GM23338 (cell line): ENCODE results near the gene RAI14. TPM values are rescaled to one million over a fixed set of nuclear protein-coding genes. Genes with fewer than 3 reads are reported as not detected.
A peak's percentile ranks its signal among the peaks of the same experiment; 100 is the strongest.

ENCODE experiments used
- ATAC-seq: fragments of 200-7000 bp; cut with Tn5 transposase; 3 replicates; pipeline ENCODE4 v1.9.1; 2020
- DNase-seq: peaks from one replicate; pipeline ENCODE4 v3.0.0-alpha.2; 2015; ENCODE audit warnings: low spot score
- H2AFZ ChIP-seq: fragments of 200-600 bp; sonication (generic); 2 replicates; pipeline ENCODE4 v1.8.0; 2016; ENCODE audit warnings: antibody characterized with exemption, mild to moderate bottlenecking, moderate library complexity
- H3F3A ChIP-seq: fragments of 200-600 bp; sonication (generic); replicated peaks from 2 replicates; pipeline ENCODE4 v1.8.0; 2017; ENCODE audit warnings: antibody characterized with exemption, mixed run types, low read depth
- H3K27ac ChIP-seq: fragments of 200-600 bp; sonication (generic); 2 replicates; pipeline ENCODE4 v1.6.1; 2016; ENCODE audit warnings: low read depth
- H3K27me3 ChIP-seq: fragments of 200-600 bp; sonication (generic); 2 replicates; pipeline ENCODE4 v1.8.0; 2016; ENCODE audit warnings: mild to moderate bottlenecking, mixed run types, moderate library complexity; ENCODE audit not compliant: insufficient read depth
- H3K36me3 ChIP-seq: fragments of 200-600 bp; sonication (generic); 2 replicates; pipeline ENCODE4 v1.8.0; 2016; ENCODE audit warnings: mild to moderate bottlenecking; ENCODE audit not compliant: insufficient read depth
- H3K4me1 ChIP-seq: fragments of 200-600 bp; sonication (generic); 2 replicates; pipeline ENCODE4 v1.8.0; 2016; ENCODE audit warnings: mild to moderate bottlenecking, moderate library complexity; ENCODE audit not compliant: insufficient read depth
- H3K4me2 ChIP-seq: fragments of 200-600 bp; sonication (generic); 2 replicates; pipeline ENCODE4 v1.7.1; 2017; ENCODE audit warnings: mixed run types
- H3K4me3 ChIP-seq: fragments of 200-600 bp; sonication (generic); 2 replicates; pipeline ENCODE4 v1.6.1; 2016; ENCODE audit warnings: mixed run types
- H3K79me2 ChIP-seq: fragments of 200-600 bp; sonication (generic); replicated peaks from 2 replicates; pipeline ENCODE4 v1.8.0; 2017; ENCODE audit warnings: mild to moderate bottlenecking; ENCODE audit not compliant: insufficient read depth
- H3K9me2 ChIP-seq: fragments of 200-600 bp; sonication (generic); 2 replicates; pipeline ENCODE4 v1.8.0; 2017; ENCODE audit not compliant: insufficient read depth
- H4K20me1 ChIP-seq: fragments of 200-600 bp; sonication (generic); replicated peaks from 2 replicates; pipeline ENCODE4 v1.8.0; 2017; ENCODE audit warnings: mild to moderate bottlenecking; ENCODE audit not compliant: insufficient read depth
- H3K27ac Mint-ChIP-seq: 2 replicates; pipeline ENCODE4 v1.8.0; 2020; ENCODE audit warnings: inconsistent platforms, mild to moderate bottlenecking, moderate library complexity, mixed read lengths
- H3K27me3 Mint-ChIP-seq: 3 replicates; pipeline ENCODE4 v1.8.0; 2022; ENCODE audit warnings: low read depth, mild to moderate bottlenecking, moderate library complexity, mixed read lengths, inconsistent platforms; ENCODE audit not compliant: insufficient read depth, poor library complexity
- H3K36me3 Mint-ChIP-seq: 3 replicates; pipeline ENCODE4 v1.8.0; 2021; ENCODE audit warnings: low read depth, mild to moderate bottlenecking, inconsistent platforms, moderate library complexity, mixed read lengths
- H3K4me1 Mint-ChIP-seq: 3 replicates; pipeline ENCODE4 v1.8.0; 2020; ENCODE audit warnings: mild to moderate bottlenecking, inconsistent platforms, mixed read lengths
- H3K4me3 Mint-ChIP-seq: 3 replicates; pipeline ENCODE4 v1.8.0; 2021; ENCODE audit warnings: moderate library complexity, mild to moderate bottlenecking, inconsistent platforms, mixed read lengths
- H3K9me3 Mint-ChIP-seq: 3 replicates; pipeline ENCODE4 v1.8.0; 2020; ENCODE audit warnings: moderate library complexity, mild to moderate bottlenecking, inconsistent platforms, mixed read lengths
- ETS1 ChIP-seq: IDR thresholded peaks from 2 replicates; pipeline ENCODE4 v1.6.1; 2016; ENCODE audit warnings: antibody characterized with exemption
- JUNB ChIP-seq: IDR thresholded peaks from one replicate; pipeline ENCODE4 v1.6.1; 2016; ENCODE audit warnings: antibody characterized with exemption; ENCODE audit not compliant: unreplicated experiment
- POLR2AphosphoS5 ChIP-seq: IDR thresholded peaks from 2 replicates; pipeline ENCODE4 v1.6.1; 2016; ENCODE audit warnings: antibody characterized with exemption, low read depth
- ZNF114 ChIP-seq: fragments of 250-450 bp; sonication (Bioruptor Pico); IDR thresholded peaks from 2 replicates; pipeline ENCODE4 v1.5.0; 2020; ENCODE audit warnings: mild to moderate bottlenecking, moderate library complexity
- ZNF462 ChIP-seq: fragments of 250-450 bp; sonication (Bioruptor Pico); IDR thresholded peaks from 2 replicates; pipeline ENCODE4 v1.5.0; 2020; ENCODE audit warnings: mild to moderate bottlenecking, moderate library complexity
- long read RNA-seq: library from polyadenylated mRNA; unstranded; transcript quantifications from one replicate; pipeline ENCODE4 v2.0.0, GENCODE V29; 2020; ENCODE audit not compliant: unreplicated experiment
- polyA plus RNA-seq: library from polyadenylated mRNA; unstranded; fragments of >200 nt; fragmentation: Nextera tagmentation; extraction: Ambion mirVana; gene quantifications from 2 replicates; pipeline ENCODE4 v1.2.1, GENCODE V29; 2016
- total RNA-seq: library from RNA; depleted of rRNA; stranded (reverse); fragments of >200 nt; shearing (Covaris generic); gene quantifications from 2 replicates; pipeline ENCODE4 v1.2.3, GENCODE V29; 2014; rRNA removed
- TF ChIP-seq, protein P1 (sequence below): IDR thresholded peaks from one replicate; pipeline ENCODE4 v1.6.1; 2018; ENCODE audit warnings: antibody characterized with exemption; ENCODE audit not compliant: unreplicated experiment
- TF ChIP-seq, protein P2 (sequence below), 2 experiments: fragments of 200-600 bp in 1 of 2; sonication (generic) in 1 of 2; conservative IDR thresholded peaks; 2 replicates each; pipeline versions ENCODE4 v1.5.1 to v1.6.1; 2016 to 2017; ENCODE audit warnings: antibody characterized with exemption in 2 of 2, low read depth in 2 of 2, mild to moderate bottlenecking in 2 of 2, moderate library complexity in 1 of 2

RAI14 gene
- total RNA-seq, result 90.3 and 95.8 TPM in 2 replicates
- 46.7 and 58.8 TPM in 2 replicates for polyA plus RNA-seq
- long read RNA-seq, full-length matches to known transcripts, result 2 of 22 reads
- long read RNA-seq, partial matches to known transcripts, result 17 of 22 reads
- long read RNA-seq, other reads (novel, unspliced or antisense), result 3 of 22 reads

DNA sequence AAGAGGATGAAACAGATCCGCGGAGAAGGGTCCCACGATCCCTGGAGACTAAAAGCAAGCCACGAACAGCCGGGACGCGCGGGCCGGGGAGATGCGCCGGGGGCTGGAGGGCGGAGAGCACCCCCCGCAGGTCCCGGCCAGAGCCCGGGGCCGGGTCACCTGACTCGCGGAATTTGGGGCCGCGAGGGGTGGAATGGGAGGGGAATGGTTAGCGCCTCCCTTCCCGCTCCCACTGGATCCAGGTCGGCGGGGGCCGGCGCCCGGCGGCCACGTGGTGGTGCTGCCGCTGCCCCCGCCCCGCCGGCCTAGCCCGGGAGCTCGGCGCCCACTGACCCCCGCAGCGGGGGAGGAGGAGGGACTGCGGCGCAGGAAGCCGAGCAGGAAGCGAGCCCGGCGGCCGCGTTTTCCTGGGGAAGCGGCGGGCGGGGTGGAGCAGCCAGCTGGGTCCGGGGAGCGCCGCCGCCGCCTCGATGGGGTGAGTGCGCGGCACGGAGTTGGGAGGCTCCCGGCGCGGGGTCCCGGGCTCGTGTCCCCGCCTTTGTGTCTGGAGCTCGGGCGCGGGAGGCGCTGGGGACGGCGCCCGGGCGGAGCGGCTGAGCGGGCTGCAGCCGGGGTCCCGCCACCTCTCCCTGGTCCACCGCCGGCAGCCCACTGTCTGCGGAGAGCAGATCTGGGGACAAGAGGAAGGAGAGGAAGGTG is at the start of gene RAI14:
Gene RAI14 (plus strand): TSS at position 328 of the 699 bp plus-strand sequence. CDS start 30,592 bp downstream, outside the sequence.
- Histone ChIP-seq H3K4me3 (peak within 1 kb of the TSS; percentile 91), H3K27ac (peak within 1 kb of the TSS; percentile 97), H4K20me1 (peaks cover 27% of the 10 kb centered on the region; the same call in 1 of the 2 replicates), H3K4me1 (peaks cover 46% of the 10 kb centered on the region), H2AFZ (peak within 1 kb of the TSS; percentile 76; the same call in 1 of the 2 replicates), H3K9me2 (no peaks in the 10 kb centered on the region), H3F3A (peaks cover 4% of the 10 kb centered on the region), H3K27me3 (no peaks in the 10 kb centered on the region), H3K79me2 (peaks cover 43% of the 10 kb centered on the region), H3K4me2 (peak within 1 kb of the TSS; percentile 88), H3K36me3 (no peaks in the 10 kb centered on the region; the same call in 1 of the 2 replicates)
- peak; percentile 74 for ATAC-seq
- H3K4me3 Mint-ChIP-seq, result peak within 1 kb of the TSS; percentile 90
- peaks cover 41% of the 10 kb centered on the region for H3K4me1 Mint-ChIP-seq
- peaks cover 13% of the 10 kb centered on the region for H3K36me3 Mint-ChIP-seq
- DNase-seq, result peak; percentile 87
- TF ChIP-seq ZNF114 (CRISPR knock-in tag) (no peak), POLR2AphosphoS5 (peak; percentile 59)
- TF ChIP-seq, protein P1, sequence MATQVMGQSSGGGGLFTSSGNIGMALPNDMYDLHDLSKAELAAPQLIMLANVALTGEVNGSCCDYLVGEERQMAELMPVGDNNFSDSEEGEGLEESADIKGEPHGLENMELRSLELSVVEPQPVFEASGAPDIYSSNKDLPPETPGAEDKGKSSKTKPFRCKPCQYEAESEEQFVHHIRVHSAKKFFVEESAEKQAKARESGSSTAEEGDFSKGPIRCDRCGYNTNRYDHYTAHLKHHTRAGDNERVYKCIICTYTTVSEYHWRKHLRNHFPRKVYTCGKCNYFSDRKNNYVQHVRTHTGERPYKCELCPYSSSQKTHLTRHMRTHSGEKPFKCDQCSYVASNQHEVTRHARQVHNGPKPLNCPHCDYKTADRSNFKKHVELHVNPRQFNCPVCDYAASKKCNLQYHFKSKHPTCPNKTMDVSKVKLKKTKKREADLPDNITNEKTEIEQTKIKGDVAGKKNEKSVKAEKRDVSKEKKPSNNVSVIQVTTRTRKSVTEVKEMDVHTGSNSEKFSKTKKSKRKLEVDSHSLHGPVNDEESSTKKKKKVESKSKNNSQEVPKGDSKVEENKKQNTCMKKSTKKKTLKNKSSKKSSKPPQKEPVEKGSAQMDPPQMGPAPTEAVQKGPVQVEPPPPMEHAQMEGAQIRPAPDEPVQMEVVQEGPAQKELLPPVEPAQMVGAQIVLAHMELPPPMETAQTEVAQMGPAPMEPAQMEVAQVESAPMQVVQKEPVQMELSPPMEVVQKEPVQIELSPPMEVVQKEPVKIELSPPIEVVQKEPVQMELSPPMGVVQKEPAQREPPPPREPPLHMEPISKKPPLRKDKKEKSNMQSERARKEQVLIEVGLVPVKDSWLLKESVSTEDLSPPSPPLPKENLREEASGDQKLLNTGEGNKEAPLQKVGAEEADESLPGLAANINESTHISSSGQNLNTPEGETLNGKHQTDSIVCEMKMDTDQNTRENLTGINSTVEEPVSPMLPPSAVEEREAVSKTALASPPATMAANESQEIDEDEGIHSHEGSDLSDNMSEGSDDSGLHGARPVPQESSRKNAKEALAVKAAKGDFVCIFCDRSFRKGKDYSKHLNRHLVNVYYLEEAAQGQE, result no peak
- TF ChIP-seq, protein P2, sequence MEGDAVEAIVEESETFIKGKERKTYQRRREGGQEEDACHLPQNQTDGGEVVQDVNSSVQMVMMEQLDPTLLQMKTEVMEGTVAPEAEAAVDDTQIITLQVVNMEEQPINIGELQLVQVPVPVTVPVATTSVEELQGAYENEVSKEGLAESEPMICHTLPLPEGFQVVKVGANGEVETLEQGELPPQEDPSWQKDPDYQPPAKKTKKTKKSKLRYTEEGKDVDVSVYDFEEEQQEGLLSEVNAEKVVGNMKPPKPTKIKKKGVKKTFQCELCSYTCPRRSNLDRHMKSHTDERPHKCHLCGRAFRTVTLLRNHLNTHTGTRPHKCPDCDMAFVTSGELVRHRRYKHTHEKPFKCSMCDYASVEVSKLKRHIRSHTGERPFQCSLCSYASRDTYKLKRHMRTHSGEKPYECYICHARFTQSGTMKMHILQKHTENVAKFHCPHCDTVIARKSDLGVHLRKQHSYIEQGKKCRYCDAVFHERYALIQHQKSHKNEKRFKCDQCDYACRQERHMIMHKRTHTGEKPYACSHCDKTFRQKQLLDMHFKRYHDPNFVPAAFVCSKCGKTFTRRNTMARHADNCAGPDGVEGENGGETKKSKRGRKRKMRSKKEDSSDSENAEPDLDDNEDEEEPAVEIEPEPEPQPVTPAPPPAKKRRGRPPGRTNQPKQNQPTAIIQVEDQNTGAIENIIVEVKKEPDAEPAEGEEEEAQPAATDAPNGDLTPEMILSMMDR (conservative IDR thresholded peaks at IDR 0.05; ENCODE audit: low read depth in 2 of 2), result 0 out of 4 replicates have a peak, but pooled peaks of 1 of the 2 experiments have one; percentile 15
- H3K27ac Mint-ChIP-seq, result peak within 1 kb of the TSS; percentile 71
- H3K9me3 Mint-ChIP-seq, result no peaks in the 10 kb centered on the region; the same call in 2 of the 3 replicates
- peaks cover 4% of the 10 kb centered on the region for H3K27me3 Mint-ChIP-seq

DNA sequence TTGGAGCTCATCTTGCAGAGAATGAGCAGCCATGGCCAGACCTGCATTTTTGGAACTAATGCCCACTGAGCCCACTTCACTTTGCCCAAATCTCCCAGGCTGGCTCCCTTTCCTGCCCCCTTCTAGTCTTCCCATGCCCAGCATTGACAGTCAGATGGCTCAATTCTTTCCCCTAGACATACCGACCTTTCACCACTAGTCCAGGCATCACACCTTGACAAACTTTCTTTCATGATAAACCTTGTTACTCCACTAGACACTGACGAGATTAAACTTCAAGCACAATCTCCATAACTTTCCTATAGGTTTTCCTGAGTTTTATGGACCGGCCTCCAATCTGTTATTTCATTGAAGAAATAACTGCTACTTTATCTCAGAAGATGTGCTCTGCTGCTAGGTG is 47.8 kb upstream of the RAI14 start:
- Mint-ChIP-seq H3K4me1 (peaks cover 23% of the 10 kb centered on the region), H3K4me3 (no peak overlapping the region), H3K9me3 (no peaks in the 10 kb centered on the region), H3K27me3 (peaks cover 6% of the 10 kb centered on the region), H3K36me3 (no peaks in the 10 kb centered on the region), H3K27ac (no peak overlapping the region)
- DNase-seq (no peak), ATAC-seq (no peak)
- no peaks in the 10 kb centered on the region for H4K20me1 ChIP-seq
- H3K4me1 ChIP-seq, result peaks cover 24% of the 10 kb centered on the region
- no peaks in the 10 kb centered on the region for H3K79me2 ChIP-seq
- TF ChIP-seq ZNF462 (CRISPR knock-in tag), result no peak
- no peak for TF ChIP-seq JUNB
- TF ChIP-seq ETS1, result no peak
- no peak overlapping the region for H3K27ac ChIP-seq
- no peak overlapping the region for H3K4me2 ChIP-seq
- H3K9me2 ChIP-seq, result no peaks in the 10 kb centered on the region
- no peak overlapping the region for H2AFZ ChIP-seq
- H3K4me3 ChIP-seq, result no peak overlapping the region
- H3F3A ChIP-seq, result no peaks in the 10 kb centered on the region
- H3K27me3 ChIP-seq, result no peaks in the 10 kb centered on the region
- H3K36me3 ChIP-seq, result no peaks in the 10 kb centered on the region
